HAP-1 (cell line): ENCODE results near the gene MAPK11.
A peak's percentile ranks its signal among the peaks of the same experiment; 100 is the strongest.

Experiments used
- DNase-seq, 2 experiments: peaks; one replicate each; pipeline ENCODE4 v3.0.0-alpha.2; 2016 to 2020; ENCODE audit warnings: low spot score in 2 of 2
- H3K27me3 ChIP-seq: fragments of 250-450 bp; sonication (Bioruptor Pico); 2 replicates; pipeline ENCODE4 v1.5.1; 2020; ENCODE audit warnings: low read depth, mild to moderate bottlenecking, moderate library complexity
- H3K36me3 ChIP-seq: fragments of 250-450 bp; sonication (Bioruptor Pico); replicated peaks from 2 replicates; pipeline ENCODE4 v1.5.1; 2020; ENCODE audit warnings: mild to moderate bottlenecking
- H3K4me1 ChIP-seq: fragments of 250-450 bp; sonication (Bioruptor Pico); 2 replicates; pipeline ENCODE4 v1.5.1; 2020; ENCODE audit warnings: mild to moderate bottlenecking
- H3K4me3 ChIP-seq: fragments of 250-450 bp; sonication (Bioruptor Pico); 2 replicates; pipeline ENCODE4 v1.5.1; 2020; ENCODE audit warnings: mild to moderate bottlenecking, moderate library complexity
- H3K9me3 ChIP-seq: fragments of 250-450 bp; sonication (Bioruptor Pico); 2 replicates; pipeline ENCODE4 v1.5.1; 2020; ENCODE audit warnings: mild to moderate bottlenecking, moderate library complexity
- in situ Hi-C: fragments of 300-500 bp; cut with MboI; formaldehyde crosslinking; loops from 3 replicates; pipeline ENCODE4 v1.14.3; 2020; ENCODE audit warnings: low sequenced_read_pairs, inconsistent platforms, mixed read lengths

Gene MAPK11

GRCh38 chr22:50282361-50283155 is 12.4 kb upstream of the MAPK11 start:
- H3K4me3 ChIP-seq: no peak overlapping the region
- H3K4me1 ChIP-seq: no peaks in the 10 kb centered on the region
- in situ Hi-C loops: no loop called here
- H3K9me3 ChIP-seq: no peaks in the 10 kb centered on the region
- no peak for DNase-seq
- H3K27me3 ChIP-seq: no peaks in the 10 kb centered on the region
- peaks cover 45% of the 10 kb centered on the region for H3K36me3 ChIP-seq

DNA sequence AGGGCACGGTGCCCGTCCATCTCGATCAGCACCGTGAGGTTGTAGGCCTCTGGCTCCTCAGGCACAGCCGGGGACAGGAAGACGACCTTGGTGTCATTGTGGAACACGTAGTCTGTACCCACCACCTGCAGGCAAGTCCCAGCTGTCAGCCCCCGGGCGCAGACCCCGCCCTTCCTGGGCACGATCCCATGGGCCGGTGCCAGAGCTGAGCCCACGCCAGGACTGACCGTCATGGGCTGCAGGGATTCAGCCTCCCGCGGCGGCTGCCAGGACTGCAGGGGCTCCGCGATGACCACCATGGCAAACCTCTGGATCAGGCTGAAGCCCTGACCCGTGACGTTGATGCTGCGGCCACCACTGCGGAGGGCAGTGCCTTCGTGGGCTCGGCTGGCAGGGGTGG is 11.8 kb upstream of the MAPK11 start:
- no peaks in the 10 kb centered on the region for H3K4me1 ChIP-seq
- H3K4me3 ChIP-seq: no peak overlapping the region
- no peaks in the 10 kb centered on the region for H3K27me3 ChIP-seq
- in situ Hi-C loops: no loop called here
- DNase-seq: no peak
- peaks cover 49% of the 10 kb centered on the region for H3K36me3 ChIP-seq
- H3K9me3 ChIP-seq: no peaks in the 10 kb centered on the region

- no peaks in the 10 kb centered on the region for H3K9me3 ChIP-seq
- H3K36me3 ChIP-seq: peaks cover 54% of the 10 kb centered on the region
- DNase-seq: no peak
- in situ Hi-C loops: no loop called here
- no peaks in the 10 kb centered on the region for H3K4me1 ChIP-seq
- no peak overlapping the region for H3K4me3 ChIP-seq
- no peaks in the 10 kb centered on the region for H3K27me3 ChIP-seq
Measured at GRCh38 chr22:50281384-50281760, 11.2 kb upstream of the MAPK11 start.

GRCh38 chr22:50280708-50281383 is 10.7 kb upstream of the MAPK11 start:
- peaks cover 52% of the 10 kb centered on the region for H3K36me3 ChIP-seq
- no peaks in the 10 kb centered on the region for H3K9me3 ChIP-seq
- no peak for DNase-seq
- no peak overlapping the region for H3K4me3 ChIP-seq
- H3K27me3 ChIP-seq: no peaks in the 10 kb centered on the region
- in situ Hi-C loops: no loop called here
- H3K4me1 ChIP-seq: no peaks in the 10 kb centered on the region

- no peaks in the 10 kb centered on the region for H3K27me3 ChIP-seq
- DNase-seq: no peak
- no peaks in the 10 kb centered on the region for H3K4me1 ChIP-seq
- in situ Hi-C loops: no loop called here
- H3K9me3 ChIP-seq: no peaks in the 10 kb centered on the region
- H3K4me3 ChIP-seq: no peak overlapping the region
- H3K36me3 ChIP-seq: peaks cover 59% of the 10 kb centered on the region
Measured at GRCh38 chr22:50280022-50280707, 10.0 kb upstream of the MAPK11 start.

DNA sequence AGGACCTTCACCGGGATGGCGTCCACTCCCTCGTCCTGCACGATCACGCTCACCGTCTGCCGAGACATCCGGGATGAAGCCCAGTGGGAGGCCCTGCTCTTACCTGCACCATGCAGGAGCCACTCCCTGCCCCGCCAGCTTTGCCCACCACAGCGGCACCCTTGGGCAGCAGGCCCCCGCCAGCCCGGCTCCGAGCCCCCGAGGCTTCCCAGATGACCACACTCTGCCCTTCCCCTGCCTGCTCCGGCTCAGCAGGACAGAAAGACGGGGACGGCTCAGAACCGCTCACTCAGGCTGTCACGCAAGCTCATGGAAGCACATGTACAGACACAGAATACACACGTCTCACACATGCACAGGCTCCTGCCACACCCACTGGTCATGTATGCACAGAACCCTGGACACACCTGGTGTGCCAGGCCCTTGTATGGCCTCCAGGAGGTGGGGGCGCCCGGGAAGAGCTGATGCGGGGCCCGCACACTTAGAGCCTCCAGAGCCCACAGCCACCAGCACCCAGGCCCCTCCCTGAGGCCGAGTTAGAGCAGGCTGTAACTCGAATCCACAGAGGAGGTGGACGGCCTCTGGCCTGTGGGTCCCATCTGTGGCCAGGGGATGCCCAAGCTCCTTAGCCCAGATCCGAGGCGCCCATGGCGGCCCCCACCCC is 8.9 kb upstream of the MAPK11 start:
- DNase-seq: no peak
- Histone ChIP-seq H3K9me3 (no peaks in the 10 kb centered on the region), H3K4me1 (no peaks in the 10 kb centered on the region), H3K4me3 (no peak overlapping the region), H3K36me3 (peaks cover 63% of the 10 kb centered on the region), H3K27me3 (no peaks in the 10 kb centered on the region)
- in situ Hi-C loops: loop anchor here (10.0 kb wide), 1 partner anchor 46 kb away; the partner anchor contains the start of gene DENND6B

DNA sequence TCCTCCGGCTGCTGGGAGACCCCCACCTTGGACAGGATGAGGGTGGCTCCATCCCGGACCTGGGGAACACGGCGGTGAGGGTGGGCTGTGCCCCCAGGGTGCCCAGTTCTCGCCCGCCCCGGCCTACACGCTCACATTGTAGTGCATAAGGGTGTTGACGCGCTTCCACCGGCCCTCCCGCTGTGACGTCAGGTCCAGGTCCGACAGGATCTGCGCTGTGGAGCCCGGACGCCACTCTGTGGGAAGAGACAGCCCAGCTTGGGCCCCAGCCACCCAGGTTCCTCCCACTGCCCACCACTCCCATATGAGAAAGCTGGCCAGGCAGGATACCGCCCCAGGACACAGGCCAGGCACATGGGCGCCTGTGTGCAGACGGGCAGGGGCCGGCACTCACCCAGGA is 8.3 kb upstream of the MAPK11 start:
- H3K36me3 ChIP-seq: peaks cover 63% of the 10 kb centered on the region
- DNase-seq: no peak
- no peaks in the 10 kb centered on the region for H3K4me1 ChIP-seq
- no peaks in the 10 kb centered on the region for H3K27me3 ChIP-seq
- no peaks in the 10 kb centered on the region for H3K9me3 ChIP-seq
- no peak overlapping the region for H3K4me3 ChIP-seq
- in situ Hi-C loops: loop anchor here (10.0 kb wide), 1 partner anchor 46 kb away; the partner anchor contains the start of gene DENND6B

GRCh38 chr22:50277761-50278160 is 7.6 kb upstream of the MAPK11 start:
- Histone ChIP-seq H3K9me3 (no peaks in the 10 kb centered on the region), H3K4me1 (no peaks in the 10 kb centered on the region), H3K4me3 (no peak overlapping the region), H3K36me3 (peaks cover 59% of the 10 kb centered on the region), H3K27me3 (no peaks in the 10 kb centered on the region)
- DNase-seq: no peak
- in situ Hi-C loops: loop anchor here (10.0 kb wide), 1 partner anchor 47 kb away; the partner anchor contains the start of gene DENND6B

- H3K36me3 ChIP-seq: peaks cover 48% of the 10 kb centered on the region
- DNase-seq: peak in 1 of 2 experiments; percentile 50
- no peak overlapping the region for H3K4me3 ChIP-seq
- in situ Hi-C loops: loop anchor here (10.0 kb wide), 1 partner anchor 49 kb away; the partner anchor contains the start of gene DENND6B
- no peaks in the 10 kb centered on the region for H3K27me3 ChIP-seq
- H3K4me1 ChIP-seq: peaks cover 4% of the 10 kb centered on the region
- H3K9me3 ChIP-seq: no peaks in the 10 kb centered on the region
Measured at GRCh38 chr22:50276143-50276542, 6.0 kb upstream of the MAPK11 start.

DNA sequence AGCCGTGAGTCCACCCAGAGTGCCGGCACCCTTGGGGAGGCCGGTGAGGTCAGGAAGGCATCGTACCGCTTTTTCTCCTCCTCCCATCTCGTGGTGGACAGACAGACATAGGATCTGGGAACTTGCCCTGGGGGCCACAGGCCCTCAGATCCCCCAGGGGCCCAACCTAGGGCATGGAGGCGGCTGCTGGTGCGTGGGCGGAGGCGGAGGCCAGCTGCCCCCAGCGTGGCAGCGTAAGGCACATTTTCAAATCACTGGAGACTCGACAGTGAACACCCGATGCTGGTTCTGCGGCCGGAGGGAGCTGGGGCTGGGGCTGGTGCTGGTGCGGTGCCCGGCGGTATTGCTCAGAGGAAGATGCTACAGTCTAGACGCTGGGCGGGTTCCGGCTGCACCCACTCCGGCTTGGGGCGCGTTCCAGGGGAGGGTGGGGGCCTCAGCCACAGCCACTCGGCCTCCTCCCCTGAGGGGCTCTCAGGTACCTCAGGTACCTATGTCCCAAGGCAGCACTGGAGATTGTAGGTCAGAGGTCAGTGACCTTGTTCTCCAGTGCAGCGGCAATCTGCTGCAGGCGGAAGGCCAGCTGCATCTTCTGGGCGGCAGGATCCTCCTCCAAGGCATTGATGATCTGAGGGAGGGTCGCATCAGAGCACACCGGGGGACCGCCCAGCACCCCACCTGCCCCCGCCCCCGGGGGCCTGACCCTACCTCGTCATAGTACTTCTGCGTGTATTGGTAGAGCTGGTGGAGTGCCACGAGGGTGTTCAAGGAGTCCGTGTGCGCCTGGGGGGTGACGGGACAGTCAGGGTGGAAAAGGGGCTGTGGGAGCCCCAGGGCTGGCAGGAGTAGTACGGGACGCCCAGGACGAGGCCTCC is 5.2 kb upstream of the MAPK11 start:
- H3K9me3 ChIP-seq: no peaks in the 10 kb centered on the region
- H3K4me3 ChIP-seq: no peak overlapping the region
- in situ Hi-C loops: loop anchor here (10.0 kb wide), 1 partner anchor 49 kb away; the partner anchor contains the start of gene DENND6B
- no peak for DNase-seq
- H3K4me1 ChIP-seq: peaks cover 10% of the 10 kb centered on the region
- no peaks in the 10 kb centered on the region for H3K27me3 ChIP-seq
- peaks cover 44% of the 10 kb centered on the region for H3K36me3 ChIP-seq

- peaks cover 41% of the 10 kb centered on the region for H3K36me3 ChIP-seq
- H3K4me3 ChIP-seq: no peak overlapping the region
- no peaks in the 10 kb centered on the region for H3K27me3 ChIP-seq
- H3K9me3 ChIP-seq: no peaks in the 10 kb centered on the region
- no peak for DNase-seq
- in situ Hi-C loops: loop anchor here (10.0 kb wide), 1 partner anchor 50 kb away; the partner anchor contains the start of gene DENND6B
- H3K4me1 ChIP-seq: peaks cover 10% of the 10 kb centered on the region
Measured at GRCh38 chr22:50274771-50275170, 4.6 kb upstream of the MAPK11 start.

DNA sequence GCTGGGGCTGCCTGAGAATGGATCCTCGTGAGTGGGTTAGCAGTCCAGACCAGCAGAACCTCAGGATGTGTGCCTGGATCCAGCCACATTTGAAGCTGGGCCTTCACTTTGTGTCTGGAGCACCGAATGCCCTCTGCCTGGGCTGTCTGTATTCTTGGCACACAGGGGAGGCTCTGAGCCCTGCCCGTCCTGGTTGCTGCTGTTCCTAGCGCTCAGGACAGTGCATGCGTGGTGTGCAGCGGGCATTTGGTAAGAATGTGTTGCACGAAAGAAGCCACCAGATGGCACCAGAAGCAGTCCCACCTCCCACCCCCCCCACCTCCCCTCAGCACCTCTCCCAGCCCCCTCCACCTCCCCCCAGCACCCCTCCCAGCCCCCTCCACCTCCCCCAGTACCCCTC is 4.1 kb upstream of the MAPK11 start:
- peaks cover 10% of the 10 kb centered on the region for H3K4me1 ChIP-seq
- H3K36me3 ChIP-seq: peaks cover 37% of the 10 kb centered on the region
- no peak overlapping the region for H3K4me3 ChIP-seq
- DNase-seq: peak; percentile 27 to 64
- no peaks in the 10 kb centered on the region for H3K9me3 ChIP-seq
- no peaks in the 10 kb centered on the region for H3K27me3 ChIP-seq
- in situ Hi-C loops: loop anchor here (10.0 kb wide), 1 partner anchor 50 kb away; the partner anchor contains the start of gene DENND6B
